ENCODE measurements around the gene DUSP7. TPM values are rescaled to one million over a fixed set of nuclear protein-coding genes. Genes with fewer than 3 reads are reported as not detected.
A peak's percentile ranks its signal among the peaks of the same experiment; 100 is the strongest.

Gene DUSP7
- 11.9 and 25.9 TPM in 2 replicates for total RNA-seq (ENCODE audit: low replicate concordance)
- long read RNA-seq = 0 reads

GRCh38 chr3:52056521-52056967 is at the start of gene DUSP7:
TSS of gene DUSP7 (minus strand) at chr3:52056571. CDS start at chr3:52056366, 205 bp downstream.
- Mint-ChIP-seq H3K36me3 (no peaks in the 10 kb centered on the region), H3K27me3 (no peaks in the 10 kb centered on the region), H3K4me3 (peak within 1 kb of the TSS; percentile 96), H3K9me3 (no peaks in the 10 kb centered on the region), H3K4me1 (ENCODE audit: unreplicated experiment) (peaks cover 16% of the 10 kb centered on the region), H3K27ac (peak within 1 kb of the TSS; percentile 96)
- DNase-seq (ENCODE audit: extremely low spot score, unreplicated experiment) = peak; percentile 84
- TF ChIP-seq CTCF (conservative IDR thresholded peaks at IDR 0.05) = no peak

GRCh38 chr3:52104684-52105640 is 48.6 kb upstream of the DUSP7 start:
- TF ChIP-seq CTCF (conservative IDR thresholded peaks at IDR 0.05) = no peak
- Mint-ChIP-seq H3K36me3 (peaks cover 18% of the 10 kb centered on the region), H3K27ac (no peak overlapping the region), H3K4me3 (no peak overlapping the region), H3K9me3 (peaks cover 5% of the 10 kb centered on the region), H3K27me3 (no peaks in the 10 kb centered on the region), H3K4me1 (ENCODE audit: unreplicated experiment) (peaks cover 23% of the 10 kb centered on the region)
- no peak for DNase-seq (ENCODE audit: extremely low spot score, unreplicated experiment)

- no peak overlapping the region for H3K27ac Mint-ChIP-seq
- H3K4me3 Mint-ChIP-seq = no peak overlapping the region
- no peak for DNase-seq (ENCODE audit: extremely low spot score, unreplicated experiment)
- peaks cover 5% of the 10 kb centered on the region for H3K9me3 Mint-ChIP-seq
- H3K4me1 Mint-ChIP-seq (ENCODE audit: unreplicated experiment) = peaks cover 3% of the 10 kb centered on the region
- H3K27me3 Mint-ChIP-seq = no peaks in the 10 kb centered on the region
- H3K36me3 Mint-ChIP-seq = peaks cover 18% of the 10 kb centered on the region
- no peak for TF ChIP-seq CTCF (conservative IDR thresholded peaks at IDR 0.05)
Observed at GRCh38 chr3:52102934-52103333, 46.6 kb upstream of the DUSP7 start.

- no peak overlapping the region for H3K27ac Mint-ChIP-seq
- H3K4me1 Mint-ChIP-seq (ENCODE audit: unreplicated experiment) = no peaks in the 10 kb centered on the region
- H3K27me3 Mint-ChIP-seq = no peaks in the 10 kb centered on the region
- H3K9me3 Mint-ChIP-seq = peaks cover 5% of the 10 kb centered on the region
- H3K4me3 Mint-ChIP-seq = no peak overlapping the region
- no peak for TF ChIP-seq CTCF (conservative IDR thresholded peaks at IDR 0.05)
- H3K36me3 Mint-ChIP-seq = peaks cover 11% of the 10 kb centered on the region
- DNase-seq (ENCODE audit: extremely low spot score, unreplicated experiment) = no peak
Observed at GRCh38 chr3:52099001-52099401, 42.6 kb upstream of the DUSP7 start.

GRCh38 chr3:52097851-52098507 is 41.6 kb upstream of the DUSP7 start:
- no peaks in the 10 kb centered on the region for H3K27me3 Mint-ChIP-seq
- H3K9me3 Mint-ChIP-seq = peaks cover 5% of the 10 kb centered on the region
- no peak for DNase-seq (ENCODE audit: extremely low spot score, unreplicated experiment)
- H3K27ac Mint-ChIP-seq = no peak overlapping the region
- no peak for TF ChIP-seq CTCF (conservative IDR thresholded peaks at IDR 0.05)
- H3K4me1 Mint-ChIP-seq (ENCODE audit: unreplicated experiment) = no peaks in the 10 kb centered on the region
- H3K4me3 Mint-ChIP-seq = no peak overlapping the region
- peaks cover 10% of the 10 kb centered on the region for H3K36me3 Mint-ChIP-seq
